Measurements from ENCODE around the gene CCDC17.

The CCDC17 gene

GRCh38 chr1:45660336-45660735 is 36.5 kb upstream of the CCDC17 start:
- TF ChIP-seq CTCF (conservative IDR thresholded peaks at IDR 0.05; ENCODE audit: low read depth, low read length): no peak
- no peak overlapping the region for H3K4me3 ChIP-seq (ENCODE audit: low read length)
- DNase-seq (ENCODE audit: low read depth): no peak

DNA sequence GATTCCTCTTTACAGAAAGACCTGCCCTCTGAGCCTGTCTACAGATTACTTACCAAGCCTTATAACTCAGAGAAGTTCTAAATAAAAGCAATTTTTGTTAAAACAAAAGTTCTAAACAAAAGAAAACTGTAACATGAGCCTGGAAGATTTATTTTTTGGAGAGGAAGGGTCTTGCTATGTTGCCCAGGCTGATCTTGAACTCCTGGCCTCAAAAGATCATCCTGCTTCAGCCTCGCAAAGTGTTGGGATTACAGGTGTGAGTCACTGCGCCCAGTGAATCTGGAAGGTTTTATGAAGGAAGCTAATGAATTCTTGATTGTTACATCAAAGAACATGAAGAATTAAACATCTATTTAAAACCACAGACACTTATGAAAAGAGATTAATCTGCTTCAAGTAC is 35.4 kb upstream of the CCDC17 start:
- H3K4me3 ChIP-seq (ENCODE audit: low read length): no peak overlapping the region
- TF ChIP-seq CTCF (conservative IDR thresholded peaks at IDR 0.05; ENCODE audit: low read depth, low read length): no peak
- DNase-seq (ENCODE audit: low read depth): no peak

GRCh38 chr1:45658171-45658570 is 34.3 kb upstream of the CCDC17 start:
- no peak overlapping the region for H3K4me3 ChIP-seq (ENCODE audit: low read length)
- TF ChIP-seq CTCF (conservative IDR thresholded peaks at IDR 0.05; ENCODE audit: low read depth, low read length): no peak
- no peak for DNase-seq (ENCODE audit: low read depth)

- DNase-seq (ENCODE audit: low read depth): no peak
- no peak for TF ChIP-seq CTCF (conservative IDR thresholded peaks at IDR 0.05; ENCODE audit: low read depth, low read length)
- no peak overlapping the region for H3K4me3 ChIP-seq (ENCODE audit: low read length)
Measured at GRCh38 chr1:45656573-45657226, 32.8 kb upstream of the CCDC17 start.

GRCh38 chr1:45654540-45655280 is 30.9 kb upstream of the CCDC17 start:
- no peak overlapping the region for H3K4me3 ChIP-seq (ENCODE audit: low read length)
- DNase-seq (ENCODE audit: low read depth): no peak
- no peak for TF ChIP-seq CTCF (conservative IDR thresholded peaks at IDR 0.05; ENCODE audit: low read depth, low read length)

DNA sequence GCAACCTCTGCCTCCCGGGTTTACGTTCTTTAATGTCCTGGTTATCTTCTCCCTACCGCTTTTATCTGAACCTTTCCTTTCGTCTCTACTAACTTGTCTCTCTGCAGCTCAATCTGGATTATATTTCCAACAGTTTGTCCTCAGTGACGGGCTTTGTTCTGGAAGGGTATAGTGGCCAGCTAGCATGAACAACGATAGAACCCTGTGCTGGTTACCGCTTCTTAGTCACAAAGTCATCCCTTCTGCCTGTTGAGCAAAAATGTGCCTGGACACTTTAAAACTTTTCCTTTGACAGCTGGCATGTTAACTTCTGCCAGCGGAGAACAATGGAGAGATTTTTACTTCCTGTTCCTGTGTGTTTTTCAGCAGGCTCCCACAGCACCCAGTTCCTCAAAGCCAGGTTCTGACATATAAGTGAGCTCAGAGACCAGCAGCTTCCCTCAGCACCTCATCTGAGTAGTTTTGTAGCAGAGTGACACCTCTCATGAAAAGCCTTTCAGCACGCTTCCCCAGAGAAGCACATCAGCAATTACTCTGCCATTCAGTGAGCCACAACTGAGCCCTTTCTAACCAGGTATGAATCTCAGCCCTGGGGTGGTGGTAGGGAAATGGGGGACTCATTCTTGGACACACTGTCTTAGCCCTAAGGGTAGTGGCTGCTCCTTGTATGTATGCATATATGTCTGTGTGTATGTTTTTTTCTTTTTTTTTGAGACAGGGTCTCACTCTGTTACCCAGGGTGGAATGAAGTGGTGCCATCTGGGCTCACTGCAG is 23.6 kb upstream of the CCDC17 start:
- TF ChIP-seq CTCF (conservative IDR thresholded peaks at IDR 0.05; ENCODE audit: low read depth, low read length): no peak
- no peak for DNase-seq (ENCODE audit: low read depth)
- no peak overlapping the region for H3K4me3 ChIP-seq (ENCODE audit: low read length)

Data from retinal pigment epithelial cell (primary cell).